Measurements from ENCODE around the gene RANGRF. TPM values are rescaled to one million over a fixed set of nuclear protein-coding genes. Genes with fewer than 3 reads are reported as not detected.

Gene RANGRF
- polyA plus RNA-seq, 1 experiment = 50.7 TPM

GRCh38 chr17:8283356-8283755 is 5.1 kb upstream of the RANGRF start:
- no peak for TF ChIP-seq CTCF (IDR thresholded peaks at IDR 0.05; ENCODE audit: insufficient read depth, low read depth, low read length)
- CTCF ChIA-PET = interaction anchor here (0.7 to 1.3 kb wide), 2 partner anchors 165 to 223 kb away, joined by 3 read pairs; partner anchors contain the start of gene ALOXE3
- Histone ChIP-seq H3K4me3 (ENCODE audit: low read depth, low read length) (no peak overlapping the region), H3K27me3 (ENCODE audit: control insufficient read depth, insufficient read depth, low read length) (no peaks in the 10 kb centered on the region), H3K36me3 (ENCODE audit: control insufficient read depth, insufficient read depth, low read length) (no peaks in the 10 kb centered on the region; the same call in 1 of the 2 replicates)
- no peak for DNase-seq (ENCODE audit: low read depth)
- POLR2A ChIA-PET = no interaction called here

GRCh38 chr17:8284126-8284525 is 4.3 kb upstream of the RANGRF start:
- no peak for TF ChIP-seq CTCF (IDR thresholded peaks at IDR 0.05; ENCODE audit: insufficient read depth, low read depth, low read length)
- Histone ChIP-seq H3K4me3 (ENCODE audit: low read depth, low read length) (no peak overlapping the region), H3K36me3 (ENCODE audit: control insufficient read depth, insufficient read depth, low read length) (no peaks in the 10 kb centered on the region; the same call in 1 of the 2 replicates), H3K27me3 (ENCODE audit: control insufficient read depth, insufficient read depth, low read length) (no peaks in the 10 kb centered on the region)
- POLR2A ChIA-PET = no interaction called here
- no peak for DNase-seq (ENCODE audit: low read depth)
- CTCF ChIA-PET = interaction anchor here (1.3 kb wide), 1 partner anchor 166 kb away, joined by 3 read pairs; the partner anchor contains the start of gene ALOXE3

- ChIA-PET CTCF (no interaction called here), POLR2A (no interaction called here)
- no peaks in the 10 kb centered on the region for H3K27me3 ChIP-seq (ENCODE audit: control insufficient read depth, insufficient read depth, low read length)
Measured at GRCh38 chr17:8285270-8286181, 2.9 kb upstream of the RANGRF start.

GRCh38 chr17:8287651-8288335 is 677 bp upstream of the RANGRF start:
- H3K36me3 ChIP-seq (ENCODE audit: control insufficient read depth, insufficient read depth, low read length) = no peaks in the 10 kb centered on the region; the same call in 1 of the 2 replicates
- DNase-seq (ENCODE audit: low read depth) = no peak
- peak overlapping the region; percentile 53 for H3K4me3 ChIP-seq (ENCODE audit: low read depth, low read length)
- H3K27me3 ChIP-seq (ENCODE audit: control insufficient read depth, insufficient read depth, low read length) = no peaks in the 10 kb centered on the region
- ChIA-PET CTCF (interaction anchor here (0.8 kb wide), 1 partner anchor 125 kb away, joined by 3 read pairs; no protein-coding TSS in a partner anchor), POLR2A (no interaction called here)
- no peak for TF ChIP-seq CTCF (IDR thresholded peaks at IDR 0.05; ENCODE audit: insufficient read depth, low read depth, low read length)

More at GRCh38 chr17:8285270-8286181, 2.9 kb upstream of the RANGRF start:
- Histone ChIP-seq H3K36me3 (ENCODE audit: control insufficient read depth, insufficient read depth, low read length) (no peaks in the 10 kb centered on the region; the same call in 1 of the 2 replicates), H3K4me3 (ENCODE audit: low read depth, low read length) (no peak overlapping the region)
- DNase-seq (ENCODE audit: low read depth) = no peak
- no peak for TF ChIP-seq CTCF (IDR thresholded peaks at IDR 0.05; ENCODE audit: insufficient read depth, low read depth, low read length)

GRCh38 chr17:8289103-8289397 is 580 bp downstream of the RANGRF start:
- no peak for DNase-seq (ENCODE audit: low read depth)
- POLR2A ChIA-PET = interaction anchor here (0.5 kb wide), 2 partner anchors 148 to 202 kb away, joined by 3 to 4 read pairs; no protein-coding TSS in a partner anchor

More at GRCh38 chr17:8289103-8289397, 580 bp downstream of the RANGRF start:
- peak overlapping the region; percentile 53 for H3K4me3 ChIP-seq (ENCODE audit: low read depth, low read length)
- H3K36me3 ChIP-seq (ENCODE audit: control insufficient read depth, insufficient read depth, low read length) = no peaks in the 10 kb centered on the region; the same call in 1 of the 2 replicates
- TF ChIP-seq CTCF (IDR thresholded peaks at IDR 0.05; ENCODE audit: insufficient read depth, low read depth, low read length) = no peak
- H3K27me3 ChIP-seq (ENCODE audit: control insufficient read depth, insufficient read depth, low read length) = no peaks in the 10 kb centered on the region
- CTCF ChIA-PET = interaction anchor here (0.8 to 1.0 kb wide), 3 partner anchors 11 to 170 kb away, joined by 3 to 4 read pairs (median 4); no protein-coding TSS in a partner anchor

Data from BJ (cell line).